AG10803 (cell line): ENCODE measurements around the gene RNASEH2C.
"Not testable (repeated sequence)": the region's sequence is repeated elsewhere in the genome, so short reads cannot be mapped to it uniquely, and the experiment has no call there.

Source experiments
- DNase-seq: peaks from one replicate; pipeline ENCODE4 v3.0.0; 2010; ENCODE audit warnings: low read depth
- H3K4me3 ChIP-seq: 2 replicates; pipeline ENCODE4 v1.5.1; 2011; ENCODE audit warnings: mild to moderate bottlenecking, low read length, control low read depth
- CTCF ChIP-seq: conservative IDR thresholded peaks from 2 replicates; pipeline ENCODE4 v1.5.1; 2011; ENCODE audit warnings: mild to moderate bottlenecking, low read length, control low read depth, inconsistent platforms

The RNASEH2C gene

GRCh38 chr11:65720211-65720934 lies at the start of gene RNASEH2C:
Gene RNASEH2C (minus strand): TSS chr11:65720798. CDS start chr11:65720758, 40 bp downstream.
- no peak for TF ChIP-seq CTCF
- peak within 1 kb of the TSS; percentile 82 for H3K4me3 ChIP-seq
- peak; percentile 79 for DNase-seq

- not testable (repeated sequence) for DNase-seq, H3K4me3 ChIP-seq
Observed at GRCh38 chr11:65767806-65768205, 47.2 kb upstream of the RNASEH2C start.

- DNase-seq: no peak
- H3K4me3 ChIP-seq: no peak overlapping the region
- no peak for TF ChIP-seq CTCF
Observed at GRCh38 chr11:65767406-65767805, 46.8 kb upstream of the RNASEH2C start.

GRCh38 chr11:65766535-65766934 lies 45.9 kb upstream of the RNASEH2C start:
- DNase-seq: peak; percentile 92
- H3K4me3 ChIP-seq: no peak overlapping the region

GRCh38 chr11:65764434-65764833 lies 43.8 kb upstream of the RNASEH2C start:
- TF ChIP-seq CTCF: no peak
- DNase-seq: no peak
- no peak overlapping the region for H3K4me3 ChIP-seq

More at GRCh38 chr11:65766535-65766934, 45.9 kb upstream of the RNASEH2C start:
- no peak for TF ChIP-seq CTCF

GRCh38 chr11:65762816-65763215 lies 42.2 kb upstream of the RNASEH2C start:
- DNase-seq, H3K4me3 ChIP-seq: not testable (repeated sequence)

- H3K4me3 ChIP-seq, DNase-seq: not testable (repeated sequence)
Observed at GRCh38 chr11:65762169-65762568, 41.6 kb upstream of the RNASEH2C start.

GRCh38 chr11:65745049-65745448 lies 24.5 kb upstream of the RNASEH2C start:
- no peak for DNase-seq
- no peak overlapping the region for H3K4me3 ChIP-seq
- TF ChIP-seq CTCF: no peak

- DNase-seq: no peak
- H3K4me3 ChIP-seq: no peak overlapping the region
- TF ChIP-seq CTCF: no peak
Observed at GRCh38 chr11:65744699-65745042, 24.1 kb upstream of the RNASEH2C start.
